Right cardiac atrium (tissue), 5 donors: ENCODE data around the gene RBM44. TPM values are rescaled to one million over a fixed set of nuclear protein-coding genes. Genes with fewer than 3 reads are reported as not detected.
"Not testable (repeated sequence)": the region's sequence is repeated elsewhere in the genome, so short reads cannot be mapped to it uniquely, and the experiment has no call there.

Experiments used
- ATAC-seq, 2 donors: fragments of 200-7000 bp; cut with Tn5 transposase; one replicate each; pipeline versions ENCODE4 v1.8.0 to v1.9.1; 2020; ENCODE audit warnings: moderate library complexity in 2 of 2, mild to moderate bottlenecking in 1 of 2
- DNase-seq, 3 donors: peaks; one replicate each; pipeline ENCODE4 v3.0.0-alpha.2; 2020
- H3K27ac ChIP-seq: one replicate; pipeline ENCODE4 v1.5.1; 2013; ENCODE audit warnings: mild to moderate bottlenecking, low read length, control low read depth, moderate library complexity
- H3K27me3 ChIP-seq: one replicate; pipeline ENCODE4 v1.6.1; 2013; ENCODE audit not compliant: control insufficient read depth, insufficient read depth
- H3K4me1 ChIP-seq: one replicate; pipeline ENCODE4 v1.6.1; 2013; ENCODE audit warnings: low read length; ENCODE audit not compliant: control insufficient read depth, insufficient read depth
- H3K4me3 ChIP-seq: one replicate; pipeline ENCODE4 v1.5.1; 2013; ENCODE audit warnings: low read length, control low read depth
- H3K9me3 ChIP-seq: one replicate; pipeline ENCODE4 v1.6.1; 2013; ENCODE audit warnings: low read length; ENCODE audit not compliant: control insufficient read depth
- WGBS: extraction: QIAGEN DNeasy Blood & Tissue Kit; methylation state at CpG from one replicate; pipeline ENCODE4 v1.1.7; 2013; 5-methylcytosine and 5-hydroxymethylcytosine counted together
- intact Hi-C, 4 donors: fragments of 100-400 bp; cut with DNase I; formaldehyde crosslinking; loops; one replicate each; pipeline versions ENCODE4 v1.11.0 to v1.14.0; 2022 to 2023
- polyA plus RNA-seq: library from polyadenylated mRNA; stranded (reverse); fragments of 200-250 nt; gene quantifications from one replicate; pipeline ENCODE4 v1.2.3, GENCODE V29; 2013
- total RNA-seq, 4 donors: library from RNA; stranded (reverse); fragmentation: NEBNext Ultra II Directional; extraction: Animal tissue kit (Norgen Biotek cat#: 25700); gene quantifications; one replicate each; pipeline ENCODE4 v1.2.1, GENCODE V29; 2021
- donor health status: healthy with polysubstance abuse.
- donor health status: DM: no; HTN: yes; CAD: no.
- donor health status: DM: no; HTN: no; CAD: no.
- donor health status: DM: no; HTN: yes; CAD: no; lungs with severe emphysema.
- donor health status: DM: yes; HTN: yes; CAD: no.

Gene RBM44
- total and polyA plus RNA-seq, 5 donors: 0.20 to 0.70 (median 0.35) TPM

DNA sequence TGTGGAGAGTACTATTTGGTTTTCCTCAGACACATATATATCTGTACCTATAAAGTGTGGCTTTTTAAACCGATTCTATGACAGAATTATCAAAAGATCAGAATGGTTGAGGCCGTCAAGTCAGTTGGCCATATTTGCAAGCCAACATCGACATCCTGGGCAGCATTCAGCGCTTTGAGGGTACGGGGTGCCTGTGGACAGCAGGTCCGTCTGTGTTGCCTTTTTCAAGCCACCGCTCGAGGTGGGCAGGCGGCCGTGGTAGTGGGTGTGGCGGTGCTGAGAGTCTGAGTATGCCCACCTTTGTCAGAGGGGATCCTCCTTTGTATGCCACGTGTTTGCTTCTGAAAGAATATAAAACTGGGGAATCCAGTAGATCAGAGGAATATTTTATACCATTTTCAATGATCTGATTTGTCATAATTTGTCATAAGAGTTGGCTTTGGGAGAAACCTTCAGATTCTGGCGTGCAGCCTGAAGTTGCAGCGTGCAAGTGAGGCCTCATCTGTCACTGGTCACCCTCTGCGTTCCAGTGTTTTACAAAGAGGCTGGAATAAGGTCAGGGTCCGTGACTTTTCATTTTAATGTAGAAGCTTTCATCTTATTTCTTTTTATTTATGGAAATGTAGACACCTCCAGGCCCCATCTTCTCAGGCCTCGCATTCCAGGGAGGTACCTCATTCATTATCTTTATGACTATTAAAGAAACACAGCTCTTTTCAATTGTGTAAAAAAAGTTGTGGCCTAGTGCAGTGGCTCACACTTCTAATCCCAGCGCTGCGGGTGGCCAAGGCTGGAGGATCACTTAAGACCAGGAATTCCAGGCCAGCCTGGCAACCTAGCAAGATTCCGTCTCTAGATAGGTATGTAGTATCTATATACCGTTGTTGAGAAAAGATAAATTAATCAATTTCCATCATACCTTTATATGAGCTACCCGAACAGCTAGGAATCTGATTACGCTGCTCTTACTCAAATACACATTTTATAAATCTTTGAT is 37.8 kb upstream of the RBM44 start:
- 90% methylated on average over 23 of the region's 23 CpGs for WGBS

DNA sequence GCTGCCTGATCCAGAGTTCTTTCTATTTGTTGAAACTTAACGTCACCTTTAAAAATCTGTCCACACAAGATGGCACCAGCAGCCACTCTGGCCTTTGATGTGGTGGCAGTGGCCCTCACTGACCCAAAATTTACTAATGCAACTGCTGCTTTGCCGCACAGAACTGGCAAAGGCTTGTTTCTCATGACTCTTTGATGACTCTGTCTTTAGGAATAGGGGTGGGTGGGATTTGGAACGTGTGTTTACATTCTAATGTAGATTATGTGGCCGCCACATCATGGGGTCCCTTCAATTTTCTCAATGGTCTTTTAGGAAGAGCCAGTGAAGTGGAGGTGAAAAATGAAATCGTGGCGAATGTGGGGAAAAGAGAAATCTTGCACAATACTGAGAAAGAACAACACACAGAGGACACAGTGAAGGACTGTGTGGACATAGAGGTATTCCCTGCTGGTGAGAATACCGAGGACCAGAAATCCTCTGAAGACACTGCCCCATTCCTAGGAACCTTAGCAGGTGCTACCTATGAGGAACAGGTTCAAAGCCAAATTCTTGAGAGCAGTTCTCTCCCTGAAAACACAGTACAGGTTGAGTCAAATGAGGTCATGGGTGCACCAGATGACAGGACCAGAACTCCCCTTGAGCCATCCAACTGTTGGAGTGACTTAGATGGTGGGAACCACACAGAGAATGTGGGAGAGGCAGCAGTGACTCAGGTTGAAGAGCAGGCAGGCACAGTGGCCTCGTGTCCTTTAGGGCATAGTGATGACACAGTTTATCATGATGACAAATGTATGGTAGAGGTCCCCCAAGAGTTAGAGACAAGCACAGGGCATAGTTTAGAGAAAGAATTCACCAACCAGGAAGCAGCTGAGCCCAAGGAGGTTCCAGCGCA is 36.0 kb upstream of the RBM44 start:
- WGBS: 94% methylated on average over 9 of the region's 9 CpGs
- not testable (repeated sequence) for ATAC-seq

More for the DNA sequence above, 37.8 kb upstream of the RBM44 start:
- DNase-seq (no peak), ATAC-seq (no peak)
- intact Hi-C loops: no loop called here
- no peaks in the 10 kb centered on the region for H3K4me1 ChIP-seq
- no peak overlapping the region for H3K27ac ChIP-seq
- H3K9me3 ChIP-seq: no peaks in the 10 kb centered on the region
- H3K4me3 ChIP-seq: no peak overlapping the region
- H3K27me3 ChIP-seq: no peaks in the 10 kb centered on the region

DNA sequence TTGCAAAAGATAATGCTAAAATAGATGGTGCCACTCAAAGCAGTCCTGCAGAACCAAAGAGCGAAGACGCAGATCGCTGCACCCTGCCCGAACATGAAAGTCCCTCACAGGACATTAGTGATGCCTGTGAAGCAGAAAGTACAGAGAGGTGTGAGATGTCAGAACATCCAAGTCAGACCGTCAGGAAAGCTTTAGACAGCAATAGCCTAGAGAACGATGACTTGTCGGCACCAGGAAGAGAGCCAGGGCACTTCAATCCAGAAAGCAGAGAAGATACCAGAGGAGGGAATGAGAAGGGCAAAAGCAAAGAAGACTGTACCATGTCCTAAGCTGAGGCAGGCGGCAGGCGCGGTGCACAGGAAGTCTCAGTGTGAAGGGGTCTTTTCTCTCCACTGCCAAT is 34.8 kb upstream of the RBM44 start:
- peak; percentile 77 to 83 for ATAC-seq

More for the DNA sequence above, 36.0 kb upstream of the RBM44 start:
- H3K9me3 ChIP-seq, H3K27ac ChIP-seq, H3K4me1 ChIP-seq, H3K27me3 ChIP-seq, H3K4me3 ChIP-seq, intact Hi-C loops, DNase-seq: not testable (repeated sequence)

DNA sequence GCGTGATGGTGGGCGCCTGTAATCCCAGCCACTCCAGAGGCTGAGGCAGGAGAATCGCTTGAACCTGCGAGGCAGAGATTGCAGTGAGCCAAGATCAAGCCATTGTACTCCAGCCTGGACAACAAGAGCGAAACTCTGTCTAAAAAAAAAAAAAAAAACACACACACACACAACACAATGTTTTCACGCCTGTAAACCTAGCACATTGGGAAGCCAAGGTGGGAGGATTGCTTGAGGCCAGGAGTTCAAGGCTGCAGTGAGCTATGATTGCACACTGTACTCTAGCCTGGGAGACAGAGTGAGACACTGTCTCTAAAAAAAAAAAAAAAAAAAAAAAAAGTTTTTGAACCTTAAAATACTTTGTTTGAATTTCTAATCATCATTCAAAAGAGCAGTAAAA is 33.5 kb upstream of the RBM44 start:
- H3K27me3 ChIP-seq, H3K9me3 ChIP-seq, ATAC-seq, H3K4me3 ChIP-seq, H3K4me1 ChIP-seq, H3K27ac ChIP-seq, DNase-seq, intact Hi-C loops: not testable (repeated sequence)
- 87% methylated on average over 6 of the region's 6 CpGs for WGBS

More for the DNA sequence above, 34.8 kb upstream of the RBM44 start:
- Histone ChIP-seq H3K9me3 (no peaks in the 10 kb centered on the region), H3K4me1 (no peaks in the 10 kb centered on the region), H3K27ac (peak overlapping the region; percentile 63), H3K4me3 (no peak overlapping the region), H3K27me3 (no peaks in the 10 kb centered on the region)
- DNase-seq: no peak
- WGBS: 70% methylated on average over 10 of the region's 10 CpGs
- intact Hi-C loops: no loop called here

DNA sequence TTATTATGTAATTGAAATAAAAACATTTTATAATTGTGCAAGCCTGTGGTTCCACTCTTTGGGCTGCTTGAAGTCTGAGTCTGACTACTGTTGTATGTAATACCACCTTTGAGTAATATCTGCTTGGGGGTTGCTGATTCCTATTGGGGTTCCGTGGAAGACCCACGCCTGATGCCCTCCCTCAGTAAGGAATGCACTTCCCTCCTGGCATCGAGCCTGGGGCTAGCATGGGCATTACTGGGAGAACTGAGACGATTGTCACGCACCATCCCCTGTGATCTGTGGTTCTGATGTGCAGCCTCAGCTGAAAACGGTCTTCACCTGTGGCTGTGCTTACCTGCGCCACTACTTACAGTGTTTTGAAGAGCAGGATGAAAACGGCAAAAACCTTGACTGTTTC is 32.7 kb upstream of the RBM44 start:
- ATAC-seq (peak; percentile 10 to 17), DNase-seq (peak in 1 of 3 donors; percentile 58)
- intact Hi-C loops: no loop called here
- no peak overlapping the region for H3K4me3 ChIP-seq
- 75% methylated on average over 8 of the region's 8 CpGs for WGBS
- H3K9me3 ChIP-seq: no peaks in the 10 kb centered on the region
- peak overlapping the region; percentile 54 for H3K27ac ChIP-seq
- H3K27me3 ChIP-seq: no peaks in the 10 kb centered on the region
- no peaks in the 10 kb centered on the region for H3K4me1 ChIP-seq

DNA sequence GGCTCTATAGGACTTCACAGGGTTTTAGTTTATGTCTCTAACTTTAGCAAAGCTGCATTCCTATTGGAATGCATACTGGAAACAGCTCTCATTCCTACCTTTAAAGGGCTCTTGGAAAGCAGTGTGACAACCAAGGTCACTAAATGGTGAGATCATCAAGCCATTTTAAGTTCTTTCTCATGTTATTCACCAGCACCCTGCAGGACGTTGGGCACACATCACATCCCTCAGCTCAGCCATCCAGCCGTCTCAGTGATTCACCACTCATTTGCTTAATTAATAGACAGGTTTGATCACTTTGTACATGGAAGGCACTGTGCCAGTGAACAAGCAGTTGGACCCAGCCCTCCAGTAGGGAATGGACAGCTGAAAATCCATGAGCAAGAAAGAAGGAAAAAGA is 32.2 kb upstream of the RBM44 start:
- intact Hi-C loops: no loop called here
- Histone ChIP-seq H3K9me3 (no peaks in the 10 kb centered on the region), H3K4me3 (no peak overlapping the region), H3K4me1 (no peaks in the 10 kb centered on the region), H3K27ac (no peak overlapping the region), H3K27me3 (no peaks in the 10 kb centered on the region)
- ATAC-seq: no peak
- WGBS: 47% methylated on average over 2 of the region's 2 CpGs
- no peak for DNase-seq

DNA sequence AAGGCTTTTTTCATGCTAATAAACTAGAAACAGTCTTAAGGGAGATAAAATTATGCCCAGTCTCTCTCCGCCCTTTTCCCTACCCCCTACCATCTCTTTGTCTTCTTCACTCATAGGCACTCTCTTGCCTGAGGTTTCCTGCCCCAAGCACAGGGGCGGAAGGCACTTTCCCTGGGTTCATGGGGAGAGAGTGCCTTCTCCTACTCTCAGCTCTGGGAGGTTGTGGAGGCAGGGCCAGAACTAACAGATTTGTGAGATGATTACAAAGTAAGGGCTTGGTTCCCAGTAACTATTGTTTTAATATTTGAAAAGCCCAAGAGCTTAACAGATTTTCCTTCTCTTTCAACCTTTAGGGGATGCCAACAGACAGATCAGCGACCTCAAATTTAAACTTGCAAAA is 26.1 kb upstream of the RBM44 start:
- Histone ChIP-seq H3K27ac (peak overlapping the region; percentile 43), H3K4me3 (no peak overlapping the region), H3K4me1 (no peaks in the 10 kb centered on the region), H3K27me3 (no peaks in the 10 kb centered on the region), H3K9me3 (no peaks in the 10 kb centered on the region)
- DNase-seq: no peak
- WGBS: 81% methylated on average over 3 of the region's 3 CpGs
- peak; percentile 26 to 39 for ATAC-seq
- intact Hi-C loops: no loop called here

DNA sequence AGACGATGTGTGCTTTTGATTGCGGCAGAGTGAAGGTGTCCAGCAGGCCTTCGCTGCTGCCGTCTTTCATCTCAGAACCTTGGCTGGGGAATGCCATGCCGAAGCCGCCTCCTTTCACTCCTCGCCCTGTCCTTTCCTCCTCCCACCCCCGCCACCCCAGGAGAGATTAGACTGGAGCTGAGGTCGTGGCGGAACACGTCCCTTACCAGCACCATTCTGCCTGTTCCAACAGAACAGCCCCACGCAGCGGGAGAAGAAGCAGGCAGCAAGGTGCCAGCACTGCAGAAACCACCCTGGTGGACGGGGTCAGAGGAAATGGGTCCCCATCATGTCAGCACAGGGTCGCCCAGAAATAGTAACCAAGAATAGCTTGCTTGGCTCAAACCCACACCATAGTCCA is 24.8 kb upstream of the RBM44 start:
- H3K4me1 ChIP-seq: no peaks in the 10 kb centered on the region
- no peak overlapping the region for H3K4me3 ChIP-seq
- peak overlapping the region; percentile 81 for H3K27ac ChIP-seq
- H3K9me3 ChIP-seq: no peaks in the 10 kb centered on the region
- WGBS: 67% methylated on average over 15 of the region's 15 CpGs
- H3K27me3 ChIP-seq: no peaks in the 10 kb centered on the region
- intact Hi-C loops: no loop called here
- ATAC-seq (peak; percentile 63 to 67), DNase-seq (peak in 1 of 3 donors; percentile 66)

DNA sequence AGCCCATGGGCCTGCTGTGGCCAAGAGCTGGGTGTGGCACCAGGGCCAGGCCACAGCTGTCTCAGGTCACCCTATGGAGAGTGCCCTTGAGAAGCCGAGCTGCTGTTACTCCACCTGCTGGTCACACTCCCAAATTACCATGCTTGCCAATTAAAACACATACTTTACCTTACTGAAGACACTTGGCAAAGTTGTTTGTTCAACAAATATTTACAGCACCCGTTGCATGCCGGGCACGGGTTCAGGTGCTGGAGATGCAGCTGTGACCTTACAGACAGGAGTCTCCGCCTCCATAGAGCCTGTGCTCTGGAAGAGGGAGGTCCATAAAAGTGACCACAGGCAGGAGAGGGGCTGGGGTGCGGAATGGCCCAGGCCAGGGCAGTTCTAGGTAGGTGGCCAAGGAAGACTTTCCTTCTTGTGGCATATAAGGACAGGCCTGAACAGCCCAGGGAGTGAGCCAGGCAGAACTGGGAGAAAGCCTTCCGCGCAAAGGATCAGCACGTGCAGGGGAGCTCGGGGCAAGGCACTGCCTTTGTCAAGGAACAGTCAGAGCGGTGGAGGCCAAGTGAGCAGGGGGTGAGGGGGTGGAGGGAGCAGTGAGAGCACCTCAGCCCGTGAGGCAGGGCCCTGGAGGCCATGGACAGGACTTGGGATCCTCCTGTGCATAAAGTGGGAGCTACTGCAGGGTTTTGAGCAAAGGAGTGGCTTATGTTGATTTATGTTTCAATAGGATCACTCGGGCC is 23.6 kb upstream of the RBM44 start:
- no peaks in the 10 kb centered on the region for H3K4me1 ChIP-seq
- no peak overlapping the region for H3K27ac ChIP-seq
- peak; percentile 75 to 79 for ATAC-seq
- H3K4me3 ChIP-seq: no peak overlapping the region
- DNase-seq: peak in 1 of 3 donors; percentile 63
- intact Hi-C loops: no loop called here
- no peaks in the 10 kb centered on the region for H3K9me3 ChIP-seq
- 82% methylated on average over 13 of the region's 13 CpGs for WGBS
- H3K27me3 ChIP-seq: no peaks in the 10 kb centered on the region

DNA sequence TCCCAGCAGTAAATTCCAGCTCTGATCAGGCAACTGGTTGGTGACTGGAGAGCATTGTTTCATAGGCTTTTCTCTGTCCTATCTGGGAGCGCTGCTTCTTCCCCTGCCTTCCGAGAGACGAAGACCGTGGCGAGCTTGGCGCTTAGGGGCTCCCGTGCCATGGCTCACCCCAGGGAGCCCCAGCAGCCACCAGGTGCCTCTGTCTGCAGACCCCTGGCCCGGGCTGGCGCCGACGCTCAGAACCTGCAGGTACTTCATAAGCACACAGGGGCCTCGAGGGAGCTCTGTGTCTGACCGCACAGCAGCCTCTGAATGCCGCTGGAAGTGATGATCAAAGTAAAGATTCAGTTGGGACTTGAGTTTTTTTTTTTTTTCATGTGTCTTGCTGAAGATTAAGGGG is 19.1 kb upstream of the RBM44 start:
- Histone ChIP-seq H3K4me3 (no peak overlapping the region), H3K27me3 (no peaks in the 10 kb centered on the region), H3K4me1 (no peaks in the 10 kb centered on the region), H3K27ac (no peak overlapping the region), H3K9me3 (no peaks in the 10 kb centered on the region)
- intact Hi-C loops: no loop called here
- 95% methylated on average over 14 of the region's 14 CpGs for WGBS
- DNase-seq (no peak), ATAC-seq (no peak)
